Vagina (tissue), 2 donors: ENCODE data around the gene FBXO17.

Experiments
- CTCF ChIP-seq, 3 experiments: fragments of 450-650 bp in 2 of 3; fragments of 200-600 bp in 1 of 3; sonication (generic) in 1 of 3; IDR thresholded peaks; one replicate each; pipeline ENCODE4 v1.5.1; 2017 to 2019; ENCODE audit warnings: antibody characterized with exemption in 3 of 3, mild to moderate bottlenecking in 2 of 3, moderate library complexity in 2 of 3
- POLR2A ChIP-seq, 2 donors: fragments of 450-650 bp; IDR thresholded peaks; one replicate each; pipeline ENCODE4 v1.6.1; 2017; ENCODE audit warnings: antibody characterized with exemption in 2 of 2, mild to moderate bottlenecking in 2 of 2, moderate library complexity in 2 of 2

- TF ChIP-seq CTCF (IDR thresholded peaks at IDR 0.05) (no peak), POLR2A (IDR thresholded peaks at IDR 0.05) (no peak)
Measured at GRCh38 chr19:38892841-38893240, 82.7 kb downstream of the FBXO17 start.
